ENCODE data around the gene ZNF618.

Gene ZNF618

GRCh38 chr9:113934829-113935676 lies 58.9 kb downstream of the ZNF618 start:
- no peak for DNase-seq (ENCODE audit: low read depth in 2 of 2)

- no peak for DNase-seq (ENCODE audit: low read depth in 2 of 2)
Measured at GRCh38 chr9:113935677-113936380, 59.7 kb downstream of the ZNF618 start.

- no peak for DNase-seq (ENCODE audit: low read depth in 2 of 2)
Measured at GRCh38 chr9:113940077-113940476, 64.0 kb downstream of the ZNF618 start.

- no peak for DNase-seq (ENCODE audit: low read depth in 2 of 2)
Measured at GRCh38 chr9:113941056-113941455, 64.9 kb downstream of the ZNF618 start.

GRCh38 chr9:113941526-113941925 lies 65.4 kb downstream of the ZNF618 start:
- no peak for DNase-seq (ENCODE audit: low read depth in 2 of 2)

- no peak for DNase-seq (ENCODE audit: low read depth in 2 of 2)
Measured at GRCh38 chr9:113943112-113944009, 67.3 kb downstream of the ZNF618 start.

- no peak for DNase-seq (ENCODE audit: low read depth in 2 of 2)
Measured at GRCh38 chr9:113945784-113946183, 69.7 kb downstream of the ZNF618 start.

GRCh38 chr9:113946496-113947115 lies 70.5 kb downstream of the ZNF618 start:
- DNase-seq (ENCODE audit: low read depth in 2 of 2): no peak

GRCh38 chr9:113947941-113948340 lies 71.8 kb downstream of the ZNF618 start:
- DNase-seq (ENCODE audit: low read depth in 2 of 2): no peak

GRCh38 chr9:113948891-113949570 lies 72.9 kb downstream of the ZNF618 start:
- no peak for DNase-seq (ENCODE audit: low read depth in 2 of 2)

GRCh38 chr9:113949571-113950078 lies 73.5 kb downstream of the ZNF618 start:
- no peak for DNase-seq (ENCODE audit: low read depth in 2 of 2)

GRCh38 chr9:113950195-113951031 lies 74.3 kb downstream of the ZNF618 start:
- no peak for DNase-seq (ENCODE audit: low read depth in 2 of 2)

GRCh38 chr9:113951032-113951372 lies 74.9 kb downstream of the ZNF618 start:
- DNase-seq (ENCODE audit: low read depth in 2 of 2): no peak

GRCh38 chr9:113952676-113953075 lies 76.6 kb downstream of the ZNF618 start:
- no peak for DNase-seq (ENCODE audit: low read depth in 2 of 2)

- no peak for DNase-seq (ENCODE audit: low read depth in 2 of 2)
Measured at GRCh38 chr9:113953531-113953930, 77.4 kb downstream of the ZNF618 start.

GRCh38 chr9:113954591-113954990 lies 78.5 kb downstream of the ZNF618 start:
- no peak for DNase-seq (ENCODE audit: low read depth in 2 of 2)

- no peak for DNase-seq (ENCODE audit: low read depth in 2 of 2)
Measured at GRCh38 chr9:113955076-113955752, 79.1 kb downstream of the ZNF618 start.

- DNase-seq (ENCODE audit: low read depth in 2 of 2): no peak
Measured at GRCh38 chr9:113956901-113957300, 80.8 kb downstream of the ZNF618 start.

- DNase-seq (ENCODE audit: low read depth in 2 of 2): no peak
Measured at GRCh38 chr9:113957351-113957750, 81.2 kb downstream of the ZNF618 start.
